Dermis blood vessel endothelial cell (primary cell): ENCODE results near the gene PTPN11. TPM values are rescaled to one million over a fixed set of nuclear protein-coding genes. Genes with fewer than 3 reads are reported as not detected.
"Not testable (repeated sequence)": the region's sequence is repeated elsewhere in the genome, so short reads cannot be mapped to it uniquely, and the experiment has no call there.

Experiments used
- DNase-seq: peaks from one replicate; pipeline ENCODE4 v3.0.0; 2010
- total RNA-seq: library from RNA; depleted of rRNA; stranded (reverse); fragments of >200 nt; gene quantifications from 2 replicates; pipeline ENCODE4 v1.2.3, GENCODE V29; 2014

PTPN11 gene
- total RNA-seq, 1 donor from 2014 or later, result 90.9 TPM

DNA sequence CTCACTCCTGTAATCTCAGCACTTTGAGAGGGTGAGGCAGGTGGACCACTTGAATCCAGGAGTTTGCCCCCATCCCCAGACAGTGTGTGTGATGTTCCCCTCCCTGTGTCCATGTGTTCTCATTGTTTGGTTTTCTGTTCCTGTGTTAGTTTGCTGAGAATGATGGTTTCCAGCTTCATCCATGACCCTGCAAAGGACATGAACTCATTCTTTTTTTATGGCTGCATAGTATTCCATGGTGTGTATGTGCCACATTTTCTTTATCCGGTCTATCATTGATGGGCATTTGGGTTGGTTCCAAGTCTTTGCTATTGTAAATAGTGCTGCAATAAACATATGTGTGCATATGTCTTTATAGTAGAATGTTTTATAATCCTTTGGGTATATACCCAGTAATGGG, 38.4 kb downstream of the PTPN11 start:
- DNase-seq, result not testable (repeated sequence)

DNA sequence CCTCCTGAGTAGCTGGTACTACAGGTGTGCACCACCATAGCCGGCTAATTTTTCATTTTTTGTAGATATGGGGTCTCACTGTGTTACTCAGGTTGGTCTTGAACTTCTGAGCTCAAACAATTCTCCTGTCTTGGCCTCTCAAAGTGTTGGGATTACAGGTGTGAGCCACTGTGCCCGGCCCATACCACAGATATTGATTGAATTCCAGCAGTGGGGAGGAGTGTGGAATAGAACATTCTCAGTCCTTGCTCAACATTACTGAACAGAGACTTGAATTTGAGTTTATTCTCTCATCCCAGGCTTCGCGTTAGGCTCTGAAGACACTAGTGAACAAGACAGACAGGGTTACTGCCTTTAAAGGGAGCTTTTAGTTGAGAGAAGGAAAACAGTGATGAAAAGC, 39.6 kb downstream of the PTPN11 start:
- no peak for DNase-seq

DNA sequence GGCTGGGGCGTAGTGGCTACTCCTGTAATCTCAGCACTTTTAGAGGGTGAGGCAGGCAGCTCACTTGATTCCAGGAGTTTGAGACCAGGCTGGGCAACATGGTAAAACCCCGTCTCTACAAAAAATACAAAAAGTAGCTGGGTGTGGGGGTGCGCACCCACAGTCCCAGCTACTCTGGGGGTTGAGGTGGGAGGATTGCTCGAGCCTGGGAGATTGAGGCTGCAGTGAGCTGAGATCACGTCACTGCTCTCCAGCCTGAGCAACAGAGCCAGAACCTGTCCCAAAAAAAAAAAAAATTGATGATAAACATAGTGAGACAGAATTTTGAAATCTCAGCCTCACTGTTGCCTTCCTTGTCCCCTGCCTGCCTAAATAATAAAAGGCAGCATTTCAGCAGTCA, 40.0 kb downstream of the PTPN11 start:
- DNase-seq, result no peak

DNA sequence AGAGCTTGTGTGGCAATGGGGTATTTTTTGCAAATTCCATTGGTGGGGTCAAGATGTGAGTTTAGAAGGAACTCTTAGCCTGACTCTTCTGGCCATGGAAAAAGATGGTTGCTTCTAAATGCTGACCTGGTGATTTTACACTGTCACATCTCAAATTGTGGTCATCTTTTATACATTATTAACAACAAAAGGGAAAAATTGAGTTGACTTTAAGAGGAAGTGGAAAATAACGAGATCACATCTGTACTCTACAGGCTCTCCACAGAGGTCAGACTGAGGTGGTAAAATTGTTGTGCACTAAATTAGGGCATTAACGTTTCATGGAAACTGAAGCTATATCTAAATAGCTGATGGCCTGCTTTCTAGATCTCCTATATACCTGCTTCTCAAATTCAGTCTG, 44.7 kb downstream of the PTPN11 start:
- DNase-seq, result no peak

DNA sequence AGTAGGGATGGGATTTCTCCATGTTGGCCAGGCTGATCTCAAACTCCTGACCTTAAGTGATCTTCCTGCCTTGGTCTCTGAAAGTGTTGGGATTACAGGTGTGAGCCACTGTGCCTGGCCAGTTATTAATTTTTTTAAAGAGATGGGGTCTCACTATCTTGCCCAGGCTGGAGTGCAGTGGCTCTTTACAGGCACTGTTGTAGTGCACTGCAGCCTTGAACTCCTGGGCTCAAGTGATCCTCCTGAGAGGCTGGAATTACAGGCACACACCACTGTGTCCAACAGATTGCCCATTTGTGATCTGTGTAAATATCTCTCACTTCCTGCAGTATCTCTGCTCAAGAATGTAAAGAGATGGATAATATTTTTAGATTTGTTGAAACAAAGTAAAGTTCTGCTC, 45.9 kb downstream of the PTPN11 start:
- DNase-seq, result no peak

DNA sequence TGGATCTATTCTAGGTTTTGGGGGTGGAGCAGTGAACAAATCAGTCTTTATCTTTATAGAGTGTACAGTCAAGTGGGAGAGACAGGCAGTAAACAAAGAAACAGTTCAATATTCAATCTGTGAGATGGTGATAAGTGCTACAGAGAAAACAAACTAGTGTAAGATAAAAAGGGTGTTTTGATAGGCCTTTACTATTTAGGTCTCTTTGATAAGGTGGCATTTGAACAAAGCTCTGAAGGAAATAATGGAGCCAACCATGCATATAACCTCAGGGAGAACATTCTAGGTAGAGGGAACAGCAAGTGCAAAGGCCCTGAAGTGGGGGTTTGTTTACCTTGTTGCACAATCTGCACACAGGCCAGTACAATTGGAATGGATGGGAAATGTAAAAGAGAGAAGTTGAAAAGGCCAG, 47.3 kb downstream of the PTPN11 start:
- DNase-seq, result no peak

DNA sequence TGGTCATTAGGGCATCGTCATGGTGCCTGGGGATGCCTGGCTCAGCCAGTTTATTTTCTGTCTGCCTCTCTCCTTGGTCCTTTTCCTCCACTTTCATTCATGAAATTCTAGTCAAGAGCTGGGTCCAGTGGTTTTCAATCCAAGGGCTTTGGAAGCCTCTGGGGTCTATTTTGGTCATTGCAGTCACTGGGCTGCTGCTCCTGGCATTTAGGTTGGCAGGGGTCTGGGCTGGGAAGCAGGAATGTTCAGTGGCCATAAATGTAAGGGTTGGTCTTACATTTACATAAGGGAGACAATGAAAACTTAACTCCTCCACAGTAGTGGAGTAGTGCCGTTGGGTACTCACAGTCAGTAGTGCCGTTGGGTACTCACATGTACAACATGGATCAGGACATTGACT, 48.1 kb downstream of the PTPN11 start:
- no peak for DNase-seq

DNA sequence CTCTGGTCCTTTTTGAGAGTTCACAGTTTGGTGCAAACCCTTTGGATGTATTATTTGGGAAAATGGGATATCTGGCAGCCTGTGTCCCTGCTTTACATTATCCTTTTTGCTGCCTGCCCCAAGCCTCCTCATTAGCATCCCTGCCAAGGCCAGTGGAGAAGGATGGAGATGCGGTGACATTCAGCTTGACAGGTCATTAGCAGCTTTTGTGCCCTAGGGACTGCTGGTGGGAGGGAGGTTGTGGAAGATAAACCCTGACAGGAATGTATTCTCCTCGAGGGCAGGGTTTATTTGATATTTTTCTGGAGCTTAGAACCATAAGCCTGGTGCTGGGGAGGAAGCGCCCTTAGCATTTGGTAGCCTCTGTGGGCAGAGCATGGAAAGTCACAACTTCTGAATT, 49.3 kb downstream of the PTPN11 start:
- no peak for DNase-seq

DNA sequence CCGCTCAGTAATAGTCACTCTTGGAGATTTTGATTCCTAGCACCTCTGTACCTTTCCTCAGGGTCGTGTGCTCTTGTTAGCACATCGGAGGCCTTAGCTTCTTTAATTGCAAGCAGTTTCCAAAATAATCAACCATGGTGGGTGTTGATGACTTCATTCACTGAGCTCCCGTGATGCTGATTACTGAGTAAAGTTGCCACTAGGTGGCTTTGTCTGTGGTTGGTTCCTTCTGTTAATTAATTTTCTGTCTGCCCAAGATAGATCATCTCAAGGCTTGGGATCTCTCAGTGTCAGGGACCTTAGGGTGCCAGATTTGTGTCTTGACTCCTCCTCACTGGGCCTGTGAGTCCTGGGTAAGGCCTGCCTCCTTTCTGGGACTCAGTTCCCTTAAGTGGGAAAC, 54.3 kb downstream of the PTPN11 start:
- DNase-seq, result peak; percentile 28

DNA sequence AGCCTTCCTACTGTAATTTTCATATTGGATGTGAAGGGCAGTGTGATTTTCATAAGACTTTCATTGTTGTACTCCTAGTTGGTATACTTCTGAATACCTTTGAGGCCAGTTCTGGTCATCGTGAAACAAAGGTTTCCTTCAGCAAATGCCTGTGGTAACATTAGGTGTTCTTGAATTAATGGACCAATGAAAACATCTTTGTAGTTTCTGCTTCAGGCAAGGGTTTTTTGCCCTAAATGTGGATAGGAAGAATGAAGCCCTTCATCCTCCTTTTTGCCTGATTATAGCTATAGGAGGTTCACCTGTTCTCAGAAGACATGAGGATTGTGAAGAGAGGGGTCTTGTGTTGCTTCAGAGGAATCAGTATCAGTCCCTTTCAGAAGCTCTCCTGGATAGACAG, 60.7 kb downstream of the PTPN11 start:
- DNase-seq, result no peak

DNA sequence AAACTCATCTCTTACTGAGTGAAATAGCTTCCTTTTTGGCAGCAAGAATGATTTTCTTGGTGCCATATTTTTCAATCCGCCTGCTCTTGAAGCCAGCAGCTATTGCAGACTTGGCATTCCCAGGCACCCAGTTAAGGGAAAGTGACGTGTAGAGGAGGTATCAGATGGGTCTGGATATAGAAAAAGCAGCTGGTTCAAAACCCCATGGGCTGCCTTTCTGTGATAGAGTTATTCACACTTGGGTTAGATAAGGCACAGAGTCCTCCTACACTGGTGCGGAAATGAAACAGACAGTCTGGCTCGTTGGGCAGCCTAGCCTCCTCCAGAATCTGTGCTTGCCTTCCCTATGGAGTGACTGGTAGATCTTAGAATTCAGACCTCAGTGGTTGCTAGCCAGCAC, 62.2 kb downstream of the PTPN11 start:
- DNase-seq, result no peak

DNA sequence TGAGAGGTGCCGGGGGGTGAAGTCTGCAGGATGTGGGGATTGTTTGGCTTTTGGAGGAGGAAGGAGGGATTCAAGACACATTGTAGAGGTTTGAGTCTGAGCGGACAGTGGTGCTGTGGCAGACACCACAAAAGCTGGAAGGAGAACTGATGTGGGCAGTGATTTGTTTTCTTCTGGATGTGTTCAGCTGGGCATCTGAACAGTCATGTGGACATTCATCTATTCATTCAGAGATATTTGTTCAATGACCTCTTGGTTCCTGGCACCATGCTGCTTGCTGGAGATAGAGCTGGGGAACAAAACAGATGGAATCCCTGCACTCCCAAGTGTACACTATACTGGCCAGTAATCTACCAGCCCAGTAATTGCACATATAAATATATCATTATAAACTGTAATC, 64.0 kb downstream of the PTPN11 start:
- DNase-seq, result no peak

DNA sequence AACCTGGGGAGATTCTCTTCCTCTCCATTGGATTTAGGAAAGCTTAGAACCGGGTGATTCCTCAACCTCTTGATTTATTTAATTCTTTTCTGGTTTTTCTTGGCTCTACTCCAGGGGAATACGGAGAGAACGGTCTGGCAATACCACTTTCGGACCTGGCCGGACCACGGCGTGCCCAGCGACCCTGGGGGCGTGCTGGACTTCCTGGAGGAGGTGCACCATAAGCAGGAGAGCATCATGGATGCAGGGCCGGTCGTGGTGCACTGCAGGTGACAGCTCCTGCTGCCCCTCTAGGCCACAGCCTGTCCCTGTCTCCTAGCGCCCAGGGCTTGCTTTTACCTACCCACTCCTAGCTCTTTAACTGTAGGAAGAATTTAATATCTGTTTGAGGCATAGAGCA, 67.6 kb downstream of the PTPN11 start:
- no peak for DNase-seq

DNA sequence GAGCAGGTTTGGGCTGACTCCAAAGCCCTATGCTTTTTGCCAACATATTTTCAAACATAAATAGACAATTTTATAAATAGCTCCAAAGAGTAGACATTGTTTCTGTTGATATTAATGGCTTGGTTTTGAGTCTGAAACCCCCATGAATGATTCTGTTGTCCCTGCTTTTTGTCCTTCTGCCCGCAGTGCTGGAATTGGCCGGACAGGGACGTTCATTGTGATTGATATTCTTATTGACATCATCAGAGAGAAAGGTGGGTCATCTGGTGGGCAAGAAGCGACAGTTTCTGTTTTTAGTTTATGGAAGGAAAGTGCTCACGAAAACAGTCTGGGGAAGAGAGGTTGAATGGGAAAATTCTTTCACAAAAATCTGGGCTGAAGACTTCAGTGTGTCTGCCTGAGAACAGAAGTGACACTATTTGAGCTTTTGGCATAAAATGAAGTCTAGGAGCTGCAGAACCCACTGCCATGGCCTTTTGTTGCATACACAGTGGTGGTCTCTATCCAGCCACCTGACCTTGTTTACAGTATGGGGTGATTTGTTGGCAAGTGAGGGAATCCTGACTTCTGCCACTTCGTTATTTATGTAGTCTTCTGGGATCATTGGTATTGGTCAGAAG, 69.6 kb downstream of the PTPN11 start:
- DNase-seq, result no peak

DNA sequence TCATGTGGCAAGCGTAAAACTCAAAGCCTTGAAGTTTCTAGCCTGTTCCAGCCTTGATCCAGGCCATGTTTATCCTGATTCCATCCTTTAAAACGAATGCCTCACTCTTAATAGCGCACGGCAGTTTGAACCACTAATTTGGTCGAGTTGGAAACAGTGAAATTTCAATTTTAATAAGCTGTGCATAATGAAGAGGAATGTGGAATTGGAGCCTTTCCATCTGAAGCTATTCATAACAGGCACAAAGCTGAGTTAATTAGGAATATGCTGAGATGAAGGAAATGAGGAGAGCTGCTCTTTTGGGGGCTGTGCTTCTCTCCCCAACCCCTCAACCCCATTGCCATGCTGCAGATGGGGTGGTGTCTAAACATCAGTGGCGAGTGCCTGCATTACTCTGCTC, 70.7 kb downstream of the PTPN11 start:
- no peak for DNase-seq

DNA sequence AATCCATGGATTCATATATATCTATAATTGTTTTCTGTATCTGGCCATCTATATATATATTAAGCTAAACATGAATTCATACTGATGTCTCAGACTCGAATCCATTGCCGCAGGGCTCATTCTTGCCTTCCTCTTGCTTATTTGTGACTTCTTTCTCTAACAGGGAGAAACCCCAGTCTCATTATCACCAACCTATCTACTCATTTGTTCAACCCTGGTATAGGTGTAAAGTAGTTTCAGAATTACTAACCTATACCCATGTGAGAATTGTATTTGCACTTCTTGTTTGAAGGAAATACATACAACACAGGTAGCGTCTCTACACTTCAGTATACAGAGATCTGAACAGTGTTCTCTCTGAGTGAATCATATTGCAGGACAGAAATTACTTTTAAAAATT, 77.7 kb downstream of the PTPN11 start:
- DNase-seq, result no peak

DNA sequence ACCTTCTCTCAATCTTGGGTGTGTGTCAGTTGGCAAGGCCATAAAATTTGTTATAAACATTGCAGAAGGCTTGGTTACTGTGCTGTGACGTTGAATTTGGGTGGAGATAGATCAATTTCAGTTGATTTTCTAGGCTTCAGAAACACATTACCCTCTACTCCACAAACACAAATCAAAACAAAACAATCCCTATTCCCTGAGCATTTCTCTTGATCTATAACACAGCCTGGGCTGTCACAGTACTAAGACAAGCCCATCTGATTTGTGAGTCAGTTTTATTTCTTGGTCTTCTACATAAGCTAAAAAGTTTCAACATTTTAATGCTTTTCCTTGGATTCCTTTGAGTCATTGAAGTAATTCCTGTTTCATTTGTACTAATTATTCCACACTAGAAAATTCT, 79.8 kb downstream of the PTPN11 start:
- DNase-seq, result no peak

DNA sequence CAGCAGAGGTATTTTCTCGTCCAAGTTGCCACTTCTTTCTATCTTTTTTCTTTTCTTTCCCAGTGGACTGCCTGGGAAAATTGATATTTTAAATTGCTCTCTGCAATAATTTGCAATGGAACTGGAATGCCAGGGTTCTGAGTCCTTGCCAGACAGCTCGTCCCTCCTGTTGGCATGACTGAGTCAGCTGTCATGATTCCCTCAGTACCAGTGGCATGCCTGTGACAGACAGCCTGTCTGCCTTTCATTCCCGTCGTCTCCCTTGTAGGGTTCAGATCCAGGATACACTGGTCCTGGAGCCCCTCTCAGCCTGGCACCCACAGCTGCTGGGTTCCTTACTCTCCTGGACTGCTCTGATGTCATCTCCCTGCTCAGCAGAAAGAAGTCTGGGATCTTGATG, 84.8 kb downstream of the PTPN11 start:
- DNase-seq, result no peak

DNA sequence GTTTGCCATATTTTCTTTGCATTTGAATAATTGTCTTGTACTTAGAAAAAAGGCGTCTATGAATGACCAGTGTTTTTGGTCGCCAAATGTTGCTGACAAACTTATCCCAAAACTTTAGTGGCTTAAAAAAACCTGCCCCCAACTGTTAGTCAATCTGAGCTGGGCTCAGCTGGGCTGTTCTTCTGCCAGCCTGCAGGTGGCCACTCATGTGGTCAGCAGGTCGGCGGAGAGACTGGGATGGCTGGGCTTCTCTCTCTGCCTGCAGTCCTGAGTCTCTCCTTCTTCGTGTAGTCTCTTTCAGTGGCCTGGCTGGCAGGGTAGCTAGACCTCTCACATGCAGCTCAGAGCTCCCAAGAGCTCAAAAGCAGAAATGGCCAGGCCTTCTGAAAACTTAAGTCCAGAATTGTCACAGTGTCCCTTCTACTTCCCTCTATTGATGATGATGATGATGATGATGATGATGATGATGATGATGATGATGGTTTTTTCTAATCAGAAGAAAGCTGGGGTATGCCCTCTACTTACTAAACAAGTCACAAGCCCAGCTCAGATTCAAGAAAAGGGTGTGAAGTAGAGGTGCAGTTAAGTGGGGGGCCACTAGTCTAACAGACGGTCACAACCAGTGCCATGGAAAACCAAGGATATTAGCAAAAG, 87.9 kb downstream of the PTPN11 start:
- DNase-seq, result no peak

DNA sequence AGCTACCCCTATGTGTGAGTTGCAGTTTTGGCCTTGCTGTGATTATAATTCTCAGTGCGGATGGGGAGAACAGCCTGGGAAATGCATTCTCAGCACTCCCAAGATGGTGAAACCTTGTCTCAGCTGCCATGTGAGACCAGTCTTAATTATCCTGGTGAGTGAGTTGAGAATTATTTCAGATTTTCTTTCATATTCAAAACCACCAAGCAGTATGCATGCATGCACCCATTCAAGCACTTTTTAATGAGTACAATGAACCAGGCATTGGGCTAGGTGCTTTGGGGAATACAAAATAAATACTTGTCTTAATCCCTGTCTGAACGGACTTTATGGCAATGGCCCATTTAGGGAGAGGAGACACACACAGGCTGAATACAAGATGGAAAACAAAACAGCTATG, 94.7 kb downstream of the PTPN11 start:
- no peak for DNase-seq

DNA sequence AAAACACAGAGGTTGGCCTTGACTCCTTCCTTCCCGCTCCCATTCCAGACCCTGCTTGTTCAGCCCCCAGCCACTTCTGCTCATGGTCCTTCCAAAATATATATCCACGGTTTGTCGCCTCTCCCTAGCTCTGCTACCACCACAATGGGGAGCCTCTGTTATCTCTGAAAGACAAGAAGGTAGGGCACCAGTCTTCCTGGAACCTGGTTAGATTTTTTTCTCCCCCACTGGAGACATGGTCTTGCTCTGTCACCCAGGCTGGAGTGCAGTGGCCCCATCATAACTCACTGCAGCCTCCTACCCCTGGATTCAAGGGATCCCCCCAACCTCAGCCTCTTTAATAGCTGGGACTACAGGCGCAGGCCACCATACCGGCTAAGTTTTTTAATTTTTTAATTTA, 95.7 kb downstream of the PTPN11 start:
- DNase-seq, result no peak

DNA sequence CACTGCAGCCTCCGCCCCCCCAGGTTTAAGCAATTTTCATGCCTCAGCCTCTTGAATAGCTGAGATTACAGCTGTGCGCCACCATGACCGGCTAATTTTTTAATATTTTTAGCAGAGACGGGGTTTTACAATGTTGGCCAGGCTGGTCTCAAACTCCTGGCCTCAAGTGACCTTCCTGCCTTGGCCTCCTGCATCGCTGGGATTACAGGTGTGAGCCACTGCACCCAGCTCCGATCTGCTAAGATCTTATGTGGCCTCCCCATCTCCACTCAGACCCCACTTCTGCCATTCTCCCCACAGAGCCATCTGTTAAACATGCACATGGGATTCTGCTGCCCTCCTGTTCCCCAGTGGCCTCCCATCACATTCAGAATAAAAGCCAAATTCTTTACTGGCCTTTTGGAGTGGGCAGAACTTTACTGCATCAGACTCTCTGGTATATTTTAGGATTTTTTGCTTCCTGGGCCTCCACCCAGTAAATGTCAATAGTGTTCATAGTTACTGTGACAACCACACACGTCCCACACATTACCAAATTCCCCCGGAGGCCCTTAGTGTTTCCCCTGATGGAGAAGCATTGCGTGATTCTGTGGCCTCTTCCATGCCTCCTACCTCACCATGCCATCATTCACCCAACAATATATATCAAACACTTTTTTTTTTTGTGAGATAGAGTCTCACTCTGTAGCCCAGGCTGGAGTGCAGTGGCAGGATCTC, 96.3 kb downstream of the PTPN11 start:
- no peak for DNase-seq

DNA sequence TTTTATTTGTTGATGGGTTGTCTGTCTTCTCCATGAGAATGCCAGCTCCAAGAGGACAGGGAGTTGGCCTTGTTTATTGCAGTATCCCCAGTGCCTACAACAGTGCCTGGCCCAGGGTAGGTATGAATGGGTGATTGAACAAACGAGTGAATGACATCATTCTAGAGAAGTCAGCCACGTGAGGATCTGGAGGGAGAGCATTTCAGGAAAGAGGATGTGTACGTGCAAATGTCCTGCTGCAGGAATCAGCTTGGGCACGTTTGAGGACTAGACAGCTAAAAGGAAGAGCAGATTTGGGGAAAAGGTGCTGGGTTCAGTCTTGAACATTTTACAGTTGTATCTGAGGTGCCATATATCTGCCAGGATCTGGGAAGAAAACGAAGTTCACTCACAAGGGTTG, 97.1 kb downstream of the PTPN11 start:
- DNase-seq, result no peak

DNA sequence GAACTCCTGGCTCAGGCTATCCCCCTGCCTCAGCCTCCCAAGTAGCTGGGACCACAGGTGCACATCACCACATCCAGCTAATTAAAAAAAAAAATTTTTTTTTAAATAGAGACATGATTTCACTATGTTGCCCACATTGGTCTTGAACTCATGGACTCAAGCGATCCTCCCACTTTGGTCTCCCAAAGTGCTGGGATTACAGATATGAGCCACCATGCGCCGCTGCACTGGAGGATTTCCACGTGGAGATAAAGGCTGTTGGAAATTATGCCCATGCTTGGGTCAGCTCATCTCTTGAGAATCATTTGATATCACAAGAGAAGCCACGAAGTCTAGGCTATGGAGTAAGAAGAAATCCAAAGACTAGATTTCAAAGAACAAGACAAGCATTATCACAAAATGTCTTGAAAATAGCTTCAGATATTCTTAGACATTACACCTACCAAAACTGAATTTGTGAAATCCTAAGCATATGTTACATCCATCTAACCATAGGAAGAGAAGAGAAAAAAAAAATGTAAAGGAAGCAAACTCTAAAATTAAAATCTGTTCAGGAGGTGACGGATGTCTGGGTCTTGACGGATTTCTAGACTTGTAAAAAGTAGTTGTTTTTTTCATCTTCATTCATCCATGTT, 99.1 kb downstream of the PTPN11 start:
- DNase-seq, result no peak
